Urothelium cell line (cell line): Measurements from ENCODE around the gene ST3GAL6.

Experiments
- DNase-seq: peaks from one replicate; pipeline ENCODE4 v3.0.0; 2011; ENCODE audit warnings: low spot score, mixed read lengths
- FAIRE-seq: peaks from 2 replicates; lab custom pipeline; 2011; peaks lifted over from hg19 to GRCh38; lab: Jason Lieb, UNC

ST3GAL6 gene

GRCh38 chr3:98775459-98776139, 12.5 kb downstream of the ST3GAL6 start:
- peak; percentile 35 for FAIRE-seq
- DNase-seq: no peak

GRCh38 chr3:98776140-98776493, 13.0 kb downstream of the ST3GAL6 start:
- FAIRE-seq: no peak

DNA sequence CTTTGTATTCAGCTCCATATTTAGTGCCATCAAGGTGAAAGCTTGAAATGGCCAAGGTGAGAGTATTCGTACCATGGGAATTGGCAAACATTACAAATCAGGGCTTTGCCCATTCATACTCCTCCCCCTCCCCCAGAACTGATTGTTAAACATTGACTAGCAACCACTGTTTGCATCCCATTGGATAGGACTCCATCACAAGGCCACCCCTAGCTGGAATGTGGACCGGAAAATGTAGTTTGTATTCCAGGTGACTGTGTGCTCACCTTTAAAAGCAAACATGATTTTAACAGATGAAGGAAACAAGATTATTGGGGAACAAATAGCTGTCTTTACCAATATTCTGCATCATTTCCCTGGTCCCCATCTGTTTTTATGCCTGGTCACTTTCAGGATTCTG, 14.1 kb downstream of the ST3GAL6 start:
- DNase-seq (no peak), FAIRE-seq (peak; percentile 46)

More at GRCh38 chr3:98776140-98776493, 13.0 kb downstream of the ST3GAL6 start:
- no peak for DNase-seq

- FAIRE-seq: peak; percentile 75
- no peak for DNase-seq
These were observed 14.7 kb downstream of the ST3GAL6 start for GRCh38 chr3:98777801-98778220.

GRCh38 chr3:98778383-98778782, 15.2 kb downstream of the ST3GAL6 start:
- FAIRE-seq (no peak), DNase-seq (no peak)

GRCh38 chr3:98778852-98779413, 15.8 kb downstream of the ST3GAL6 start:
- peak; percentile 87 for FAIRE-seq
- peak; percentile 61 for DNase-seq

GRCh38 chr3:98779541-98780335, 16.6 kb downstream of the ST3GAL6 start:
- DNase-seq: peak; percentile 30
- FAIRE-seq: no peak

DNA sequence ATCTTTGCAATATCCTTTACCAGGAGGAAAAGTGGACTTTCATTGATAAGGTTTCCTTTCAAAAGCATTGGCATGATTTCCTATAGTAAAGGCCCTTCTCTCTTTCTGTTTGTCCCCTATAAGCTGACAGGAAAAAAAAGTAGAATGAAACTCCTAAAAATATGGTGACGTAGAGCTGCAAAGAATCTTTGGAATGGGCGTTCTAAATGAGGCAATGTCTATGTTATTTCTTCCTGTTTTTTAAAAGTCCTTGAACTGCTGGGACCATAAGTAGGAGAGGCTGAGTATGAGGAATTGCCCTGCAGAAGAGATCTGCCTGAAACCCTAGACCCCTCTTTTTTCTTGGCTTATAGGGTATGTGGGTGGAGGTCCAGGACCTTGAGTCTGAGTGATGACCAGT, 17.2 kb downstream of the ST3GAL6 start:
- DNase-seq (peak; percentile 30), FAIRE-seq (no peak)

DNA sequence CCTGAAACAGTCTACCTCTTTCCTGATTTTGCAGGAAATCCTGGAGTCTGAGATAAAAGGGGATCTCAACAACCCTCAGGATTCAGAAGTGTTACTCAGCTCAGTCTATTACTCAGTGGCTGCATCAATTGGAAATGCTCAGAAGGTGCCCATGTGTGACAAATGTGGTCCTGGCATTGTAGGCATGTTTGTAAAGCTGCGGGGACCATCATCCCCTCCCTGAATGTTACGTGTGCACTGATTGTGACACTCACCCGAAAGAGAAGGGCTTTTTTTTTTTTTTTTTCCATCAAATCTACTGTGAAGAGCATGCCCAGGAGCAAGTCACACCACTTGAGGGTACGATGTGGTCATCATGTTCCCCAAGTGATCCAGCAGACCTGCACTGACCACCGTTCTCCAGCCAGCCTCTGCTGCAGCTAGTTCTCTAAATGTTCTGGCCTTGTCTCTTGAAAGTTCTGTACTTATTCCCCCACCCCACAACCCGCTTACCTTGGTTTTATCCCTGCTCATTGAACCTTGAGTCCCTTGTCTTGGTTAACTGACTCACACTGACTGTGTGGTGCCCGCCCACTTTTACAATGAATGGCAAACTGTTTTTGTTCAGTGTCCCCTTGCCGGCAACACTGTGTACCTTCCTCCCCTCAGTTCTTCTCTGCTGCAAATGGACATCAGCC, 19.8 kb downstream of the ST3GAL6 start:
- no peak for DNase-seq
- FAIRE-seq: no peak

DNA sequence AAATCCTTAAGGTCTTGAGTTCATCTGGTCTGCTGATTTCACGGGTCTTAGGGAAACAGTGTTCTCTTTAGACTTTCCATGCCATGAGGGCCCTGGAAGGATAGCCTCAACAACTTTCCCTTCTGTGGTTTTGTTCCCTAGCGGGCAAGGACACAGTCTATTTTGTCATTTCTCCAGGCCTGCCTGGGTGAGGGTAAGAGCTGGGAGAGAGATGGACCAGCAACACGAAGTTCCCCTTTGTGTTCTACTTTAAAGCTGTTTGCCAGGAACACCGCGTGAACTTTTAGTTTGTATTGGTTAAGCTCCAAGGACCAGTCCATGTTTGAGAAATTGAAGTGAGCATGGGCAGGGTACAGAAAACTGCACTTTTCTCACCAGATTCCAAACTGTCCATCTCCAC, 20.9 kb downstream of the ST3GAL6 start:
- no peak for DNase-seq
- FAIRE-seq: no peak

GRCh38 chr3:98784666-98785600, 21.8 kb downstream of the ST3GAL6 start:
- peak; percentile 25 for DNase-seq
- no peak for FAIRE-seq

DNA sequence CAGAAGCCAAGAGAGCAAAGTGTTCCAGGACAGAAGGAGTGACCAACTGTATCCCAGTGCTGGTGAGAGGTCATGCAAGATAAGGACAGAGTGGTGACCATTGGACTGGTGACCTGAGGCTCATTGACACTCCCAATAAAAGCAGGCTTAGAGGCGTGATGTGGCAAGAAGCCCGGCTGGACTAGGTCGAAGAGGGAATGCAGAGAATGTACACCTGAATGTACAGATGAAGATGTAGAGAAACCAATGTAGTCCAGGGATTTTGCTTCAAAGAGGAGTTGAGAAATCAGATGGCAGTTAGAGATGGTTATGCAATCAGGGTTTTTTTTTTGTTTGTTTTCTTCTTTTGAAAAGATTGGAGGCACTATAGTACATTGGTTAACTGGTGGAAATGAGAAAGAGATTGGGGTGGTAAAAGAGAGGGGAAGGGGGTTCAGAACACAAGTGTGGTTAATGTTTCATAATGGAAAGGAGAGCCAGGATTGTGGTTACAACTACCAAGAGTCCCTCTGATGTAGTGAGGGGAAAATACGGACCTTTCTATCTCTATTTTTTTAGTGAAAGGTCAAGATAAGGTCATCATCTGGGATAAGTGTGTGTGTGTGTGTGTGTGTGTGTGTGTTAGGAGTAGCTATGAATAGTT, 23.3 kb downstream of the ST3GAL6 start:
- DNase-seq (no peak), FAIRE-seq (no peak)

- DNase-seq (no peak), FAIRE-seq (no peak)
These were observed 24.0 kb downstream of the ST3GAL6 start for GRCh38 chr3:98787181-98787580.

DNA sequence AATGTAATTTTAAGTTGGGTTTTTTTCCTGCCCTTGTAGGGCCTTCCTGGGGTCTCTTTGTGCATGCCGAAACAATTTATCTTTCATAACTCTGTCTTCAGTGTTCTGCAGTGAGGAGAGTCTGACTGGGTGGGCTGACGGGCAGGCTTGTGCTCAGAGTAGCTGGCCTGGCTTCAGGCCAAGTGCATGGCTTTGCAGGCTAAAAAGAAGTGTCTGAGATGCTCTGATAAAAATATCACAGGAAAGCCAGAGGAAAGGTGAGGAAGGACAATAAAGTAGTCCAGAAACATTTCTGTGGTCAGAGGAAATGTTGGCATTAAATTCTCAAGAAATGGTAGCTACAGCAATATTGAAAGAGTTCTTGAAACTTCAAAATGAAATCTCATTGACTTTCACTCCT, 25.5 kb downstream of the ST3GAL6 start:
- FAIRE-seq: no peak
- DNase-seq: no peak

DNA sequence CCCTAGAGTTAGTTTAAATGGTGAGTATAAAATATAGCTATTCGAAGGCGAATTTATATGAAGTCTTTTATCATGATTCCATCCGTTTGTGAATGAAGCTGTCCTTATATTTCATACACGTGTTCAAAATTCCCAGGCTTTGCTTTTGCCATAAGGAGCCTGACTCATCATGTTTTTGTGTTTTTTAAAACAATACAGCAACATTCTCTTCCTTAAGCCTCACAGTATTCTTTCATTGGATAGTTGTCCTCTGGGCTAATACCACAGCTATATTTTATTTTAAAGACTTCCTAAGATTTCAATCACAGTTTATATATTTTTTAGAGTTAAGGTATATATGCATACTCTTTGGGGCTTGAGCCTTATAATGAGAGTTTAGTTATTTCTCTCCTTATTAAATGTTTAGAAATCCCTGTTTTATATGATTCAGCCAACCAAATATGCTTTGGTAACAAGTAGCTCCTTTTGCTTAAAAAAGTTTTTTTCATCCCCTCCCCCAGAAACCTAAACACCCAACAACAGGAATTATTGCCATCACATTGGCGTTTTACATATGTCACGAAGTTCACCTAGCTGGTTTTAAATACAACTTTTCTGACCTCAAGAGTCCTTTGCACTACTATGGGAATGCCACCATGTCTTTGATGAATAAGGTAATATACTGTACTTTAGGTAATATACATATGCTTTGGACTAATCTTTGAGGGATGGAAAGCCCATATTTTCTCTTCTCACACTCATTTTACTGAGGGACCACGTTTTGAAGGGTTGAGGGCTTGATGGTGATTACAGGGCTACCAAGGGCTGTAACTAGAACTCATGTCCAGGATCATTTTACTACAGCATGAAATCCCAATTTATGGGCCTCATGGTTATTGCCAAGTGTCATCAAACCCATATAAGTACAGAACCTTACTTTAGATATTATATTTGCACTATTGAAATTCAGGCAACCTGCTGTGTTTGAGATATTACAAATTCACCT, 28.5 kb downstream of the ST3GAL6 start:
- DNase-seq (no peak), FAIRE-seq (no peak)

DNA sequence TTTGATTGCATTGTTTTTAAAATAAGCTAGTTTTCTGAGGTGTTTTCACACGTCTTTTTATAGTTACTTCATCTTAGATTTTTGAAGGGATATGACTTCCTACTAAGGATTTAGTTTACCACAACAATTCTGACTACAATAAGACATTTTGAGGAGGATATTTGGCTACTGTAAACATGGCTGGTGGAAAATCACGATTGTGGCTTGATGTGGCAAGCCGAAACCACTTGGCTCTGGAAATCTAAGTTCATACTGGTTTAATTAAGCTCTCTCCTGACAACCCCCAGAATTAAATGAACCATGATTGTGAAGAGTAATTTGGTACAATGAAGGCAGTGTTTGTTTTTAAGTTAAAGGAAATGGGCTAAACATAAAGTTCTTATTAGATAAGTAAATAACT, 30.8 kb downstream of the ST3GAL6 start:
- no peak for FAIRE-seq
- DNase-seq: no peak

DNA sequence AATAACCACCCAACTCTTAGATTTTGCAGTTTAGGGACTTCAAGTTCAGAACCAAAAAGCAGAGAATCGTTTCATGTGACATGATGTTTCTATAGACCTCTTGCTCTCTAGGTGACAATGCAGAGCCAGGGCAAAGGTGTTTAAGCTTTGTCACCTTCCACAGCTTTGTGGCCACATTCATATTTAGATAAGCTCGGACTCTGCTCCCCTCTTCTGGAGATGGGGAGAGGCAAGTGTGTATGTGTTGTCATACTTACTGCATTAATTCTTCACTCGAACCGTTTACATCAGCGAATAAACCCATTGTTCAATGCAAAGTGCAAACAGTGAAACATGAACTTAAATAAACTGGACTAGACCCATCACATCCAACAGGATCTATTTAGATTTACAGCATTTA, 33.2 kb downstream of the ST3GAL6 start:
- peak; percentile 76 for FAIRE-seq
- no peak for DNase-seq

DNA sequence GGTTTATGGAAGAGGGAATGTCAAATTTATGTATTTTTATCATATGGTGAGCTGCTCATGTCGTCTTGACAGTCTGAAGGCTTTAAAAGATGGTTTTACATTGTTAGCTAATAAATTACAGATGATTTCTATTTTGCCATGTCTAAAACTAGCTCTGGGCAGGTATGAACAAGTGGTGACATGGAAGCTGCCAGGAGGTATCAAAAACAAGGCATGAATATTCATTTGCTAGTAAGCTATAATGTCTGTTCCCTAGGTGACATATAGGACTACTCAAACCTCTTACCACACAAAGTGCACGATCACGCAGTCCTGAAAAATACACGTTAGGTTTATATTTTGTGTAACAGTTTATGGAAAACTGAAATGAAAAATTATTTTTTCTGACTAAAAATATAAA, 34.8 kb downstream of the ST3GAL6 start:
- DNase-seq: no peak
- no peak for FAIRE-seq

DNA sequence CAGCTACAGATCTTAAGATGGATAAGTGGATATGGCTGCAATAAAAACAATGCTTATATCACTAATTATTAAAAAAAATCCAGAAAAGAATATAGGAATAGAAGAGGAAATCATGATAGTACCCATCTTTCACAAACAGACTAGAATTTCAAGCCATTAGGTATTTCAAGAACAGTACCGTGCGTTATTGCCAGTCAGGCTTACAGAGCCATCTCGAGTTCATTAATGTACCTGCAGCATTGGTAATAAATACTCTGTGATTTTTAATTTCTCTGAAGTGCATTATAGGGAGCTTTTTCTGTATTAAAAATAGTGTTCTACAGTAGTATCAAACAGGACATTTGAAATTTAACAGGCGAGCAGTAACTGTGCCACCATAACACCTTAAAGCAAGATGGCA, 35.7 kb downstream of the ST3GAL6 start:
- no peak for DNase-seq
- no peak for FAIRE-seq
